ENCODE data around the gene MFN2.

DNA sequence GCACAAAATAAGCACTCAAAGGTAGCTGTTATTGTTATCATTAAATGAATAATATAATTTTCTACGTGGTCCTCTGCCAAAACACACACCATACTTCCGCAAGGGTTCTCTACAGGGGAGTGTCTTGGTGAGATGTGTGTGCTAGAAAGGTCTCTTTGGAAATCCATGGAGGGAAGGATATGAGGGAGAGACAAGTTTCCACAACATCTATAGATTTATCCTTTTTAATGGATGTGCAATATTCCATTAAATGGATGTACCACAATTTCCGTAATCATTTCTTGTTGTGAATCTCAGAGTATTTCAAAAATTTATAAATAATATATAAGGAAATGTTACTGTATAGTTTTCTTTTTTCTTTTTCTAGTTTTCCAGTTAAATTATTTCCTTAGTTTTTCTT, 80.3 kb downstream of the MFN2 start:
- TF ChIP-seq, protein P1, sequence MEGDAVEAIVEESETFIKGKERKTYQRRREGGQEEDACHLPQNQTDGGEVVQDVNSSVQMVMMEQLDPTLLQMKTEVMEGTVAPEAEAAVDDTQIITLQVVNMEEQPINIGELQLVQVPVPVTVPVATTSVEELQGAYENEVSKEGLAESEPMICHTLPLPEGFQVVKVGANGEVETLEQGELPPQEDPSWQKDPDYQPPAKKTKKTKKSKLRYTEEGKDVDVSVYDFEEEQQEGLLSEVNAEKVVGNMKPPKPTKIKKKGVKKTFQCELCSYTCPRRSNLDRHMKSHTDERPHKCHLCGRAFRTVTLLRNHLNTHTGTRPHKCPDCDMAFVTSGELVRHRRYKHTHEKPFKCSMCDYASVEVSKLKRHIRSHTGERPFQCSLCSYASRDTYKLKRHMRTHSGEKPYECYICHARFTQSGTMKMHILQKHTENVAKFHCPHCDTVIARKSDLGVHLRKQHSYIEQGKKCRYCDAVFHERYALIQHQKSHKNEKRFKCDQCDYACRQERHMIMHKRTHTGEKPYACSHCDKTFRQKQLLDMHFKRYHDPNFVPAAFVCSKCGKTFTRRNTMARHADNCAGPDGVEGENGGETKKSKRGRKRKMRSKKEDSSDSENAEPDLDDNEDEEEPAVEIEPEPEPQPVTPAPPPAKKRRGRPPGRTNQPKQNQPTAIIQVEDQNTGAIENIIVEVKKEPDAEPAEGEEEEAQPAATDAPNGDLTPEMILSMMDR (IDR thresholded peaks at IDR 0.05) = no peak
- TF ChIP-seq POLR2A (IDR thresholded peaks at IDR 0.05) = no peak
- no peak for TF ChIP-seq EP300 (IDR thresholded peaks at IDR 0.05)
